Endothelial cell of umbilical vein (primary cell): ENCODE data around the gene IQCH.

Experiments used
- FOS ChIP-seq: IDR thresholded peaks from 2 replicates; pipeline ENCODE4 v1.6.1; 2011; ENCODE audit warnings: mild to moderate bottlenecking, low read length, moderate library complexity, borderline replicate concordance; ENCODE audit not compliant: insufficient read depth
- MYC ChIP-seq: IDR thresholded peaks from one replicate; pipeline ENCODE4 v1.6.1; 2011; ENCODE audit warnings: mild to moderate bottlenecking, low read depth, low read length
- POLR2AphosphoS5 ChIP-seq: IDR thresholded peaks from 2 replicates; pipeline ENCODE4 v1.6.1; 2012; ENCODE audit warnings: low read depth, mild to moderate bottlenecking, control low read depth, low read length, moderate library complexity; ENCODE audit not compliant: insufficient read depth
- TF ChIP-seq, protein P1 (sequence below), 2 donors: IDR thresholded peaks; 1 replicate in 1 of 2; 2 replicates in 1 of 2; pipeline ENCODE4 v1.5.1; 2011; ENCODE audit warnings: low read length in 2 of 2, mild to moderate bottlenecking in 2 of 2, moderate library complexity in 2 of 2, control low read depth in 1 of 2, inconsistent platforms in 1 of 2, low read depth in 1 of 2; ENCODE audit not compliant: insufficient read depth in 1 of 2; ENCODE audit errors: extremely low read depth in 1 of 2

DNA sequence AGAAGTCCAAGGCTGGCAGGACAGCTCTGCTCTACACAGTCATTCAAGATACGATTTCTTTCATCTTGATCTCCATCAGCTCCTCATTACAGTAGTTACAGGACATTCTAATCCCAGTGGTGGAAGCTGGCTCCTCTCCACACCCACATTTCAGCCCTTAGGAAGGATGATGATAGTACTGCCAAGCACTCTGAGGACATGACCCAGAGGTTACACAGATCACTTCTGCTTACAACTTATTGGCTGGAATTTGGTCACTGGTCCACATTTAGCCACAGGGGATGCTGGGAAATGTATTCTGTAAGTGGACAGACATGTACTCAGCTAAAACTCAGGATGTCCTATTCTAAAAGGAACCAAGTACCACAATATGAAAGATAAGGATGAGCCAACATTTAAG is 77.1 kb downstream of the IQCH start:
- TF ChIP-seq, protein P1, sequence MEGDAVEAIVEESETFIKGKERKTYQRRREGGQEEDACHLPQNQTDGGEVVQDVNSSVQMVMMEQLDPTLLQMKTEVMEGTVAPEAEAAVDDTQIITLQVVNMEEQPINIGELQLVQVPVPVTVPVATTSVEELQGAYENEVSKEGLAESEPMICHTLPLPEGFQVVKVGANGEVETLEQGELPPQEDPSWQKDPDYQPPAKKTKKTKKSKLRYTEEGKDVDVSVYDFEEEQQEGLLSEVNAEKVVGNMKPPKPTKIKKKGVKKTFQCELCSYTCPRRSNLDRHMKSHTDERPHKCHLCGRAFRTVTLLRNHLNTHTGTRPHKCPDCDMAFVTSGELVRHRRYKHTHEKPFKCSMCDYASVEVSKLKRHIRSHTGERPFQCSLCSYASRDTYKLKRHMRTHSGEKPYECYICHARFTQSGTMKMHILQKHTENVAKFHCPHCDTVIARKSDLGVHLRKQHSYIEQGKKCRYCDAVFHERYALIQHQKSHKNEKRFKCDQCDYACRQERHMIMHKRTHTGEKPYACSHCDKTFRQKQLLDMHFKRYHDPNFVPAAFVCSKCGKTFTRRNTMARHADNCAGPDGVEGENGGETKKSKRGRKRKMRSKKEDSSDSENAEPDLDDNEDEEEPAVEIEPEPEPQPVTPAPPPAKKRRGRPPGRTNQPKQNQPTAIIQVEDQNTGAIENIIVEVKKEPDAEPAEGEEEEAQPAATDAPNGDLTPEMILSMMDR (IDR thresholded peaks at IDR 0.05; ENCODE audit: extremely low read depth in 1 of 2, insufficient read depth in 1 of 2, low read depth in 1 of 2, low read length in 2 of 2) = no peak
- TF ChIP-seq FOS (no peak), POLR2AphosphoS5 (no peak), MYC (no peak)
